HepG2 (cell line): Measurements from ENCODE around the gene WDR76. TPM values are rescaled to one million over a fixed set of nuclear protein-coding genes. Genes with fewer than 3 reads are reported as not detected.

Source experiments
- ATAC-seq: fragments of 200-7000 bp; cut with Tn5 transposase; 3 replicates; pipeline ENCODE4 v1.9.1; 2020; ENCODE audit warnings: mild to moderate bottlenecking, moderate library complexity
- BruUV-seq: library from RNA; stranded (reverse); fragments of 400-500 nt; replicated peaks from 2 replicates; lab custom pipeline; 2021; lab: Mats Ljungman, UMichigan
- CTCF ChIA-PET: fragments of 300-600 bp; formaldehyde crosslinking; extraction: SDS; loops from one replicate; lab custom pipeline; 2021; ENCODE audit warnings: low total read pairs, inconsistent platforms, low intra/inter-chr PET ratio; lab: Yijun Ruan, JAX
- POLR2A ChIA-PET: fragments of 350-600 bp; sonication (Branson Sonifier 250); formaldehyde crosslinking; loops from one replicate; lab custom pipeline; 2020; ENCODE audit warnings: antibody characterized with exemption, inconsistent platforms; lab: Yijun Ruan, JAX
- DNase-seq: peaks from one replicate; pipeline ENCODE4 v3.0.0-alpha.2; 2015; ENCODE audit warnings: low spot score
- FAIRE-seq: peaks from 3 replicates; lab custom pipeline; 2011; peaks lifted over from hg19 to GRCh38; lab: Jason Lieb, UNC
- H2AFZ ChIP-seq: one replicate; pipeline ENCODE4 v1.6.1; 2011; ENCODE audit warnings: low read length, inconsistent platforms
- H3K27ac ChIP-seq: fragments of 300-600 bp; 3 replicates; pipeline ENCODE4 v1.8.0; 2011; ENCODE audit warnings: mixed run types, mild to moderate bottlenecking, mixed read lengths, low read length, inconsistent platforms; ENCODE audit not compliant: insufficient read depth; ENCODE audit errors: extremely low read length
- H3K27me3 ChIP-seq, 2 experiments: fragments of 200-600 bp in 1 of 2; 2 replicates in 1 of 2; 3 replicates in 1 of 2; pipeline versions ENCODE4 v1.6.0 to v1.8.0; 2011; ENCODE audit warnings: low read length in 2 of 2, mild to moderate bottlenecking in 2 of 2, moderate library complexity in 2 of 2, inconsistent platforms in 1 of 2; ENCODE audit not compliant: insufficient read depth in 2 of 2, control insufficient read depth in 1 of 2
- H3K36me3 ChIP-seq, 2 experiments: fragments of 200-600 bp in 1 of 2; replicated peaks in 1 of 2; 2 replicates in 1 of 2; 3 replicates in 1 of 2; pipeline versions ENCODE4 v1.5.1 to v1.8.0; 2011; ENCODE audit warnings: low read length in 2 of 2, inconsistent platforms in 1 of 2; ENCODE audit not compliant: insufficient read depth in 2 of 2, control insufficient read depth in 1 of 2
- H3K4me1 ChIP-seq: 2 replicates; pipeline ENCODE4 v1.5.1; 2012; ENCODE audit warnings: low read length, inconsistent platforms; ENCODE audit not compliant: insufficient read depth
- H3K4me2 ChIP-seq: 2 replicates; pipeline ENCODE4 v1.6.0; 2011; ENCODE audit warnings: low read depth, low read length, inconsistent platforms
- H3K4me3 ChIP-seq, 3 experiments: fragments of 200-600 bp in 1 of 3; sonication (generic), shearing (Covaris generic) in 1 of 3; replicated peaks in 1 of 3; 2 replicates each; pipeline ENCODE4 v1.5.1; 2011 to 2016; ENCODE audit warnings: low read length in 3 of 3, inconsistent platforms in 2 of 3, low read depth in 2 of 3, mild to moderate bottlenecking in 2 of 3, control low read depth in 1 of 3, mixed read lengths in 1 of 3; ENCODE audit not compliant: insufficient read depth in 1 of 3
- H3K79me2 ChIP-seq: one replicate; pipeline ENCODE4 v1.6.1; 2011; ENCODE audit warnings: low read length, inconsistent platforms; ENCODE audit not compliant: insufficient read depth
- H3K9ac ChIP-seq: 2 replicates; pipeline ENCODE4 v1.6.0; 2011; ENCODE audit warnings: mild to moderate bottlenecking, low read depth, low read length, inconsistent platforms; ENCODE audit not compliant: insufficient read depth
- H3K9me3 ChIP-seq: 2 replicates; pipeline ENCODE4 v1.5.1; 2012; ENCODE audit warnings: mild to moderate bottlenecking, low read length
- H4K20me1 ChIP-seq: 2 replicates; pipeline ENCODE4 v1.6.0; 2011; ENCODE audit warnings: inconsistent platforms, mild to moderate bottlenecking, low read length, moderate library complexity; ENCODE audit not compliant: insufficient read depth
- ATF7 ChIP-seq, 2 experiments: fragments of 450-650 bp in 1 of 2; sonication (generic) in 1 of 2; formaldehyde crosslinking in 1 of 2; IDR thresholded peaks; 2 replicates each; pipeline versions ENCODE4 v1.4.0 to v1.6.1; 2016 to 2020; ENCODE audit warnings: antibody characterized with exemption in 1 of 2, mild to moderate bottlenecking in 1 of 2, missing genetic modification reagents in 1 of 2
- HDAC6 ChIP-seq: fragments of 200-600 bp; sonication (generic); IDR thresholded peaks from 2 replicates; pipeline ENCODE4 v1.7.0; 2017; ENCODE audit warnings: mild to moderate bottlenecking, antibody characterized with exemption, low read length, low read depth
- IRF2 ChIP-seq: IDR thresholded peaks from 2 replicates; pipeline ENCODE4 v1.6.1; 2018; ENCODE audit warnings: missing genetic modification reagents, missing compliant biosample characterization
- MEIS2 ChIP-seq: sonication (generic); formaldehyde crosslinking; IDR thresholded peaks from 2 replicates; pipeline ENCODE4 v1.9.0; 2021; ENCODE audit warnings: mild to moderate bottlenecking, missing genetic modification reagents
- MNT ChIP-seq: fragments of 450-650 bp; IDR thresholded peaks from 2 replicates; pipeline ENCODE4 v1.6.1; 2016
- NAIF1 ChIP-seq: sonication (generic); formaldehyde crosslinking; IDR thresholded peaks from 2 replicates; pipeline ENCODE4 v1.5.0; 2020; ENCODE audit warnings: mild to moderate bottlenecking, missing genetic modification reagents, borderline replicate concordance
- NFRKB ChIP-seq: fragments of 450-650 bp; IDR thresholded peaks from 2 replicates; pipeline ENCODE4 v1.6.1; 2017
- POLR2A ChIP-seq, 2 experiments: IDR thresholded peaks; 2 replicates each; pipeline ENCODE4 v1.6.1; 2011; ENCODE audit warnings: low read depth in 2 of 2, low read length in 2 of 2, mild to moderate bottlenecking in 1 of 2, moderate library complexity in 1 of 2; ENCODE audit not compliant: insufficient read depth in 1 of 2
- POLR2G ChIP-seq: fragments of 200-400 bp; formaldehyde crosslinking; IDR thresholded peaks from 2 replicates; pipeline ENCODE4 v1.6.1; 2018; ENCODE audit warnings: mild to moderate bottlenecking, low read depth, low read length, moderate library complexity
- TOE1 ChIP-seq: sonication (generic); formaldehyde crosslinking; IDR thresholded peaks from 2 replicates; pipeline ENCODE4 v1.4.0; 2020; ENCODE audit warnings: mild to moderate bottlenecking, missing genetic modification reagents
- ZBTB7A ChIP-seq: sonication (generic); formaldehyde crosslinking; IDR thresholded peaks from 2 replicates; pipeline ENCODE4 v1.8.0; 2022; ENCODE audit warnings: mild to moderate bottlenecking, missing genetic modification reagents
- ZHX1 ChIP-seq: sonication (generic); formaldehyde crosslinking; IDR thresholded peaks from 2 replicates; pipeline ENCODE4 v1.8.1; 2022; ENCODE audit warnings: low read depth, mild to moderate bottlenecking, missing genetic modification reagents
- ZNF710 ChIP-seq: sonication (generic); formaldehyde crosslinking; IDR thresholded peaks from 2 replicates; pipeline ENCODE4 v1.5.0; 2020; ENCODE audit warnings: mild to moderate bottlenecking, missing genetic modification reagents, borderline replicate concordance
- ZSCAN31 ChIP-seq: sonication (generic); formaldehyde crosslinking; IDR thresholded peaks from 2 replicates; pipeline ENCODE4 v1.5.0; 2020; ENCODE audit warnings: low read depth, mild to moderate bottlenecking, missing genetic modification reagents
- WGBS: methylation state at CpG from one replicate; pipeline ENCODE4 v1.1.6; 2017; ENCODE audit warnings: low lambda C conversion rate; 5-methylcytosine and 5-hydroxymethylcytosine counted together
- in situ Hi-C: cut with HindIII; loops from 2 replicates; pipeline ENCODE4 v1.10.0; 2017; ENCODE audit warnings: low pct_unique_long_range_greater_than_20kb; ENCODE audit not compliant: extremely low pct_ligation_motif_present
- intact Hi-C: fragments of 100-400 bp; cut with micrococcal nuclease; formaldehyde crosslinking; loops from one replicate; pipeline ENCODE4 v1.10.0; 2022; ENCODE audit not compliant: unreplicated experiment
- polyA plus RNA-seq, 8 experiments: library from polyadenylated mRNA; depleted of rRNA in 3 of 8; stranded (reverse) in 7 of 8; unstranded in 1 of 8; fragments of >200 nt; fragmentation: Illumina TruSeq in 4 of 8; extraction: Trizol in 4 of 8; gene quantifications; 2 replicates each; pipeline versions ENCODE4 v1.2.1 to v1.2.3, GENCODE V29; 2011 to 2016; ENCODE audit warnings: low read depth in 4 of 8, missing spikeins in 1 of 8, mixed read lengths in 1 of 8; ENCODE audit not compliant: insufficient read depth in 1 of 8
- total RNA-seq, 5 experiments: library from RNA; depleted of rRNA; stranded (reverse); fragments of >200 nt; fragmentation: Illumina TruSeq; extraction: Trizol; gene quantifications; 2 replicates each; pipeline ENCODE4 v1.2.3, GENCODE V29; 2016; ENCODE audit warnings: low read depth in 1 of 5
- TF ChIP-seq, protein P1 (sequence below): sonication (generic); formaldehyde crosslinking; IDR thresholded peaks from 2 replicates; pipeline ENCODE4 v1.5.1; 2020; ENCODE audit warnings: mild to moderate bottlenecking, missing genetic modification reagents, borderline replicate concordance

Gene WDR76
- total and polyA plus RNA-seq, 2 of the 13 experiments (the other 11 are each of a cell fraction or from before 2014, with no cell fraction given), result 1.1 to 9.7 TPM

DNA sequence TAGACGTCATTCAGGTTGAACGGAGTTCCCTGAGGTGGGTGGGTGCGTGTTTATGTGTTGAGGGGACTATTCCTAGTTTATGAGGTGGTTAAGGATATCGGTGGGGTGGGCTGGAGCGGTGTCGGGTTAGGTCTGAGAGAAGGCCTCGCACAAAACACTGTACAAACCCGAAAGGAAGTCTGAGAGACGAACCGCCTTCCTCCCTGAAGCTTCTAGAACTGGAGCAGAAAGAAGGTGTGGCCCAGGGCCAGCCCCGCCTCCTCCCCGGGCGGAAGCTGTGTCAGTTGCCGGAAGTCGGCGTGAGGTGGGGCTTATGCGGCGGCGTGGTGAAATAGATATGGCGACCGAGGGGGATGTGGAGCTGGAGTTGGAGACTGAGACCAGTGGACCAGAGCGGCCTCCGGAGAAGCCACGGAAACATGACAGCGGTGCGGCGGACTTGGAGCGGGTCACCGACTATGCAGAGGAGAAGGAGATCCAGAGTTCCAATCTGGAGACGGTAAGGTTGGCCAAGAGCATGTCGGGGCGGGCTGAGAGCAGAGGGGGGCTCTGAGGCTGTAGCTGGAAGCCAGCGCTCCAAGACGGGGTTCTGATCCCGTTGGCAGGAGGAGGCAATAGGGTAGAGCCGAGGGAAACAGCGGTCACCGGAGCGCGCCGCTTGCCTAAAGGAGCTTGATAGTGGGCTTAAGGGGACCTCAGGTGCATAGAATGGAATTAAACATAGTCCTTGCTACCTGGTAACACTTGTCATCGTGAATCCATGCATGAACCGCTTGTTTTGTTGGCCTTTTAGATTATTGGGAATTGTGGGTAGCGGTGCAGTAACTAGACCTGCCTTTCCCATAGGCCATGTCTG is 26.3 kb upstream of the WDR76 start, which contains the start of gene HYPK:
HYPK (plus strand) TSS at position 314 of the 856 bp plus-strand sequence; CDS start at position 338, 24 bp downstream.
- BruUV-seq, result TSS peak; percentile 15
- FAIRE-seq (peak; percentile 88), ATAC-seq (peak; percentile 82), DNase-seq (peak; percentile 73)
- WGBS, result 23% methylated on average over 33 of the region's 44 CpGs
- H3K4me3 ChIP-seq, result peak within 1 kb of the TSS; percentile 80 to 94 (median 82)
- peaks cover under 1 to 28% of the 10 kb centered on the region in 2 experiments; a peak in 4 of 5 replicates for H3K36me3 ChIP-seq
- ChIA-PET POLR2A (interaction anchor here (0.8 to 2.9 kb wide), 10 partner anchors 8 to 627 kb away, joined by 3 to 30 read pairs (median 4); partner anchors contain the start of genes CTDSPL2, ELL3, MFAP1 and PDIA3), CTCF (no interaction called here)
- no peaks in the 10 kb centered on the region; a peak in 1 of 5 replicates for H3K27me3 ChIP-seq
- peaks cover 49% of the 10 kb centered on the region for H3K4me1 ChIP-seq
- no peak within 1 kb of the TSS for H2AFZ ChIP-seq
- H3K9ac ChIP-seq, result peak within 1 kb of the TSS; percentile 91
- intact Hi-C loops, result no loop called here
- peak within 1 kb of the TSS; percentile 71 for H3K27ac ChIP-seq
- peaks cover 4% of the 10 kb centered on the region; the same call in 1 of the 2 replicates for H4K20me1 ChIP-seq
- peaks cover 15% of the 10 kb centered on the region for H3K79me2 ChIP-seq
- peak within 1 kb of the TSS; percentile 74 for H3K4me2 ChIP-seq
- no peaks in the 10 kb centered on the region for H3K9me3 ChIP-seq
- in situ Hi-C loops, result no loop called here
- TF ChIP-seq ZNF710 (CRISPR knock-in tag) (0 out of 2 replicates have a peak, but pooled peaks have one; percentile 43), IRF2 (no peak), ATF7 (IDR thresholded peaks at IDR 0.05) (no peak), ATF7 (CRISPR knock-in tag; IDR thresholded peaks at IDR 0.05) (no peak; the same call in 1 of the 2 replicates), TOE1 (no peak), ZBTB7A (CRISPR knock-in tag) (peak; percentile 45; the same call in 1 of the 2 replicates), ZSCAN31 (CRISPR knock-in tag) (no peak), MEIS2 (no peak), NAIF1 (no peak), POLR2A (IDR thresholded peaks at IDR 0.05; ENCODE audit: insufficient read depth in 1 of 2, low read depth in 2 of 2, low read length in 2 of 2) (peak; percentile 73 to 86), HDAC6 (no peak), POLR2G (peak; percentile 91), MNT (peak; percentile 37; the same call in 1 of the 2 replicates), ZHX1 (CRISPR knock-in tag) (no peak), NFRKB (no peak)
- TF ChIP-seq, protein P1, sequence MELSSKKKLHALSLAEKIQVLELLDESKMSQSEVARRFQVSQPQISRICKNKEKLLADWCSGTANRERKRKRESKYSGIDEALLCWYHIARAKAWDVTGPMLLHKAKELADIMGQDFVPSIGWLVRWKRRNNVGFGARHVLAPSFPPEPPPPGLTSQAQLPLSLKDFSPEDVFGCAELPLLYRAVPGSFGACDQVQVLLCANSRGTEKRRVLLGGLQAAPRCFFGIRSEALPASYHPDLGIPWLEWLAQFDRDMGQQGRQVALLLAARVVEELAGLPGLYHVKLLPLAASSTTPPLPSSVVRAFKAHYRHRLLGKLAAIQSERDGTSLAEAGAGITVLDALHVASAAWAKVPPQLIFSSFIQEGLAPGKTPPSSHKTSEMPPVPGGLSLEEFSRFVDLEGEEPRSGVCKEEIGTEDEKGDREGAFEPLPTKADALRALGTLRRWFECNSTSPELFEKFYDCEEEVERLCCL (CRISPR knock-in tag), result no peak
